GM21619 (cell line): ENCODE data around the gene PNPLA6.

Source experiments
- ATAC-seq: cut with Tn5 transposase; IDR thresholded peaks from one replicate; pipeline ENCODE4 v1.9.1; 2021; ENCODE audit not compliant: unreplicated experiment

The PNPLA6 gene

DNA sequence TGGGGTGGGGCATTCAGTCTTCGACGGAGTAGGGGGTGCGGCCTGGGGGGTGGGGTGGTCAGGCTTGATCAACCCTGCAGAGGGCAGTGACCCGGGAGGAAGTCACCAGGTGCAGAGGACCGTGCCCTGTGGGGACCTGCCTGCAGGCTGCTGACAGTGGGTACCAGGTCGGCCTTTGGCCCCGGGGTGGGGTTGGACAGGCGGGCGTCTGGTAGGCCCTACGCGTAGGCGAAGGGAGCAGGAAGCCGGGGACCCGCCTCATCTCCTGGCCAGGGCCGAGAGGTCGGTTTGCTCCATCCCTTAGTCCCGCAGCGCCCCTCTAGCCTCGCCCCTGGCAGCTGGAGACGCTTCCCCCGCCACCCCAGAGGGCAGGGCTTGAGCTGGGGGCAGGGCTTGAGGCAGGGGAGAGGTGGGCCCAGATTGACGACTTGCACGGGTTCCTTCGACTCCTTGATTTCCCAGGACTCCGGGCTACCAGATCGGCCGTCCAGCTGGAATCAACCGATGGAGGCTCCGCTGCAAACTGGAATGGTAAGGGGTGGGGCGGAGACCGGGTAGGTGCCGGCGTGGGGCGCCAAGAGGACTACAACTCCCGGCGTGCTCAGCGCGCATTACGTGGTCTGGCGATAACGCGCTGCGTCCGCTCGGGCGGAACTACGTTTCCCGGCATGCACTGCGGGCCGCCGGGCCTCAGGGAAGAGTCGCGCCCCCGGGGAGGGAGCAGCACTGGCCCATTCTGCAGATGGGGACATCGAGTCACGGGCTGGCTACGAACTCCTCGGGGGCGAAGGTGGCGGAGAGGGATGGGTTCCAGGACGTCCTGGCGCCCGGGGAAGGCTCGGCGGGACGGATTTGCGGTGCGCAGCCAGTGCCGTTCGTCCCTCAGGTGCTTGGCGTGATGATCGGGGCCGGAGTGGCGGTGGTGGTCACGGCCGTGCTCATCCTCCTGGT, at the start of gene PNPLA6:
TSS of gene PNPLA6 (plus strand) at position 671 of the 951 bp plus-strand sequence. CDS start at position 743, 72 bp downstream.
- peak; percentile 65 for ATAC-seq

DNA sequence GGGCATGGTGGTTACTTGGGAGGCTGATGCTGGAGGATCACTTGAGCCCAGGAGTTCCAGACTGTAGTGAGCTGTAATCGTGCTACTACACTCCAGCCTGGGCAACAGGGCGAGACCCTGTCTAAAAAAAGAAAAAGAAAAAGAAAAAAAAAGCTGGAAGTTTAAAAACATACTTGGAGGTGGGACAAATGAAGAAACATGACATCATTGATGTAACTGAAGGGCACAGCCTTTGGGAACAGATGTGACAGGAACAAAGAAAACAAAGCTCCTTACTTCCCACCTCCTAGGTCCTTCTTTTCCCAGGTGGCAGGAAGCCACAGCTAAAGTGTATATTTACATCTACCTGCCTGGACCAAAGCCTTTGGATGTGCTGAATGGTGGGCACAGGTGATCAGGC, 48.6 kb upstream of the PNPLA6 start:
- no peak for ATAC-seq

DNA sequence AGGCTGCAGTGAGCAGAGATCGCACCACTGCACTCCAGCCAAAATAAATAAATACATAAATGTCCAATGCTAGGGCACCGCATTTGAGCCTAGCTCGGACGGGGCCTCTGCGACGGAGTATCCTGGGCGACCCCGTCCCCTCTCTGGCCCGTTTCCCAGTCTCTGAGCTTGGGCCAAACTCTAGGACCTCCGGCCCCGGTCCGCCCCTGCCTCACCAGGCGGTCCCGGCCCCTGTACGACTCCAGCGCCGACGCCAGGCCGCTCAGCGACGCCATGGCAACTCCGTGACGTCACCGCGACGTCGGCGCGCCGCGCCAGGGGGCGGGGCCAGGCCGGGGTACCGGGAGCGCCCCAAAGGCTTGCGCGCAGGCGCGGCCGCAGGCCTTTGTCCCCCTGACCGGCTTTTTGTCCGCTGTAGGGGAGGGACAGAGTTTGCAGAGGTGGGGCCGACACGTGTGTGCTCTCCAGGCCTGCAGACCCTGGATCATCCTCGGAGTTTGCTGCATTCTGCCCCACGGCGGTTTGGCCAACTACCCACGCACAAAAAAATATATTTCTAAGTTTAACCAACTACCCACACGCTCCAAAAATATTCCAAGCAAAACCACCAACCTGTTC, 46.7 kb upstream of the PNPLA6 start, which contains the start of gene PEX11G:
TSS of gene PEX11G (minus strand) at position 300 of the 618 bp plus-strand sequence. CDS start at position 275, 25 bp downstream.
- ATAC-seq = peak; percentile 61

DNA sequence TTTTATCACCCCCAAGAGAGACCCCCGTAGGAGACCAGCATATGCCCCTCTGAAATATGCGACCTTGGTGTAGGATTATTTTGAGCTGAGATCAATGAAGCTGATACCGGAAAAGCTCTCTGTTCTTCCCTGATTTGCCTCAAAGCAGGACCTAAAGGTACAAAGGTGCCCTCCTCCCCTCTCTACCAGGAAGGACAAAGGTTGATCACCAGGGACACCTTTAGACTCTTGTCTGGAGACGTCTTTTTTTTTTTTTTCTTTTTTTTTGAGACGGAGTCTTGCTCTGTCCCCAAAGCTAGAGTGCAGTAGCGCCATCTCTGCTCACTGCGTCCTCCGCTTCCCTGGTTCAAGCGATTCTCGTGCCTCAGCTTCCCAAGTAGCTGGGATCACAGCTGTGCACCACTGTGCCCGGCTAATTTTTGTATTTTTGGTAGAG, 45.9 kb upstream of the PNPLA6 start:
- ATAC-seq = no peak

- no peak for ATAC-seq
Observed at GRCh38 chr19:7492142-7492541, 43.4 kb upstream of the PNPLA6 start.

GRCh38 chr19:7492558-7492957, 43.0 kb upstream of the PNPLA6 start:
- ATAC-seq = no peak

DNA sequence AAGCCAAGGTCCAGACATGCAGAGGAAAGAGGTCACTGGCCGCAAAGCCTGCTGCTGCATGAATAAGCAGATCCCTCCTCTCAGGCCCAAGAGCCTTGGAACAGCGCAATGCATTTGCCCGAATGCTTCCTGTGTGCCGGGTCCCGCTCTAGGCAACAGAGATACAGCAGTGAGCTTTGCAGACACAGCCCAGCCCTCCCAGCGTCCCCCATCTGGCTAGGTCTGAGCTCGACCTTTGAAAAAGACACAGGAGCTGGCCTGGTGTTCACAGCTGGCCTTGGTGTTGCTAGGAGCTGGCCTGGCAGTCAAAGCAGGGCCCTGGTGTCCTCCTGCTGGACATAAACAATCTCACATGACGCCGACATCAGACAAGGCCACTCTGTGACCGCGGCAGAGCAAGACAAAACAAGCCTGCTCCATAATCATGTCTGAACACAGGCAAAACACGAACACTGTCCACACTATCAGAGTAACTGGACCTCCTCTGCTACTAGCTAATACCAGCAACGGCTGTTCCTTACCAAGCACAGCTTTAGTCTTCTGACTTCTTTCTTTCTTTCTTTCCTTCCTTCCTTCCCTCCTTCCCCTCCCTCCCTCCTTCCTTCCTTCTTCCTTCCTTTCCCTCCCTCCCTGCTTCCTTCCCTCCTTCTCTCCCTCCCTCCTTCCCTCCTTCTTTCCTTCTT, 41.0 kb upstream of the PNPLA6 start:
- no peak for ATAC-seq

DNA sequence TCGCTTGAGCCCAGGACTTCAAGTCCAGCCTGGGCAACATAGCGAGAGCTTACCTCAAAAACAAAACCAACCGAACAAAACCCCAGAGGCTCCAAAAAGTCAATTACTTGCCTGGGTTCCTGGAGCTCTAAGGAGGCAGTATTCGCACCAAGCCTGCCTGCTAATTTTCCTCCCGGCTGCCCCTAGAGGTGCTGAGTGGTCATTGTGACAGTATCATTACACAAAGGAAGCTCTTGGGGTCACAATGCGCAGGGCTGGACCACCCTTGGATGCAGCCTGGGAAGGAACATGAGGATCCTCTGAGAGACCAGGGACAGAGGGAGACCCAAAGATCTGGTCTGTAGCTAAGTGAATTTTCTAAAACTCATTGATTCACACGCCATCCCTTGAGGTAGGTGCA, 38.2 kb upstream of the PNPLA6 start:
- ATAC-seq = no peak

GRCh38 chr19:7500811-7501450, 34.6 kb upstream of the PNPLA6 start:
- no peak for ATAC-seq

DNA sequence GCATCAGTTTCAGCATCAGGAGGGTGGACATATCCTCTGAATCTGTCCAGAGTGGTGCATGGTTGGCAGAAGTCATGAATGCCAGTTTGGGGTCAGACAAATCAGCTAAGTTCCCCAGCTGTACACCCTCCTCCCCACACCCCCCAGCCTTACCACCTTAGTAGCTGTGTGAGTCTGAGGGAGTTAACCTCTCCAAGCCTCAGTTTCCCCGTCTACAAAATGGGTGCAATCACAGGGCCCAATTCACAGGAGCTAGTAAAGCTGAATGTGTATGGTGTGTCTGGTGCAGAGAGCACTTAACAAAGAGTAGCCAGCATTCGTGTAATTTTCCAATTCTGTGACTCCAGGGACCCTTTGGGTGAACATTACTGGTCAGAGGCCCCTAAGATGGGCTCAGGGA, 33.0 kb upstream of the PNPLA6 start:
- ATAC-seq = no peak

DNA sequence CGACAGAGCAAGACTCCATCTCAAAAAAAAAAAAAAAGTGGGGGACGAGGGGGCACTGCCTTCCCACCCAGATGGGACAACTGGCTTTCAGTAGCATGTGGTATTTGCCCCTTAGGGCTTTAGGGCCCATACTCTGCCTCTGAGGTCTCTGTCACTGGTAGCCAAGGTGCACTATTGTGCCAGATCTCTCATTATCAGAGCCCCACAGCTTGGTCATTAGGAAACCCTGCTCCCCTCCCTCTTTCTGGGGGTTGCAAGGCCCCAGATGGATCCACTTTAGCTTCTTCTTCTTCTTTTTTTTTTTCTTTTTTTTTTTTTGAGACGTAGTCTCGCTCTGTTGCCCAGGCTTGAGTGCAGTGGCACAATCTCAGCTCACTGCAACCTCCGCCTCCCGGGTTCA, 30.8 kb upstream of the PNPLA6 start:
- ATAC-seq = no peak

- no peak for ATAC-seq
Observed at GRCh38 chr19:7505288-7505681, 30.2 kb upstream of the PNPLA6 start.

DNA sequence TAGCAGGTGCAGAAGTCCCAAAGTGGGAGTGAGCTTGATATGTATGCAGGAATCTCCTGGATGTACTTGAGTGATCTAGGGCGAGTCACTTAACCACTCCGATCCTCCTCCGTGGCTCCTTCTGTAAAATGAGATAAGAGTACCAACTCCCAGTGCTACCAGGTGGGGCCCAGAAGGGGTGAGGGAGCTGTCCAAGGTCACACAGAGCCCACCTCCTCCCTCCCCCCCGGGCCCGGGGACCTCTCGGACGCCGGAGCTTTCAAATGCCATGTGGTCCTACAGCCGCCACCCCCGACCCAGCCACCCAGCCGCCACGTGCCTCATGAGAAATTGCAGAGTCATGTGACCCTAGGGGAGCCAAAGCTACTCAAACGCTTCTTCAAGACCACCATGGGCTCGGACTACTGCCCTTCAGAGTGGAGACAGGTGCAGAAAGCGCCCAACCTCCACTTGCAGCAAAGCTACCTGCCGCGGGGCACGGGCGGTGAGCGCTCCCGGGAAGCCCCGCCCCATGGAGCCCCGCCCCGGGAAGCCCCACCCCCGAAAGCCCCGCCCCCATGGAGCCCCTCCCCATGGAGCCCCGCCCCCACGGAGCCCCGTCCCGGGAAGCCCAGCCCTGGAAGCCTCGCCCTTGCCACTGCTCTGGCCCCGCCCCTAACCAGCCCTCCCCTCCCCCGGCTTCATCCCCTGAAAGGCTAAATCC, 29.7 kb upstream of the PNPLA6 start:
- no peak for ATAC-seq

DNA sequence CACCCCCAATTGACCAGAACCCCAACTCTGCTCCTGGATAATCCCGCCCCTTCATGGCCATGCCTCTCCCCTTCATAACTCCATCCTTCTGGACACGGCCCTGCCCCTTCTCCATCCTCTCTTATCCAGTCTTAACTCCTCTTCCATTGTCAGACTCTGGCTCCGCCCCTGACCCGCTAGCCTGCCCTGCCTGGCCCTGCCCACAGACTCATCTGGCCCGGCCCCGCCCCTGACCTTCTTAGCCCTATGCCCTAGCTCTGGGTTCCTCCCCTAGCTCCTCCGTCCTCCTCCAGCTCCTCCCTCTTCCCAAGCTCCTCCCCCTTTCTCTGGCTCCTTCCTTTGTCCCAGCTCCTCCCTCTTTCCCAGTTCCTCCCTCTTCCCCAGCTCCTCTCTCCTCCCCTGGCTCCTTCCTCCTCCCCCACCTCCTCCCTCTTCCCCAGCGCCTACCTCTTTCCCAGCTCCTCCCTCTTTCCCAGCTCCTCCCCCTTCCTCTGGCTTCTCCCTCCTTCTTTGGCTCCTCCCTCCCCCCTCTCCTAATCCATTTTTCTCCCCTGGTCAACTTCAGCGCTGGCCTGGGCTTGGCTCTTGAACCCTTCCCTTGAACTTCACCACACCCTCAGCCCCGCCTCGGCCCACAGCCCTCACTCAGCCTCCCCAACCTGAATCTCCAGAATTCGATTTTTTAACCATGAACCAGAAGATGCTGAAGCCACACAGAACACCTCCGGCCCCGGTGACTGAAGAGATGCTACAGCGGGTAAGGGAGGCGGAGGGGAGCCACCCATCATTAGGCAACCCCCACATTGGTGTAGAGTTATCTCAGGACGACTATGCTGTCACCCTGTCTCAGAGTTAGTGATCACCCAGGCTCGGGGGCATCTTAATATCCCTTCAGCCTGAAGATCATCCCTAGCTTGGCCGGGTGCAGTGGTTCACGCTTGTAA, 28.9 kb upstream of the PNPLA6 start:
- ATAC-seq = no peak

- no peak for ATAC-seq
Observed at GRCh38 chr19:7507884-7508283, 27.6 kb upstream of the PNPLA6 start.

DNA sequence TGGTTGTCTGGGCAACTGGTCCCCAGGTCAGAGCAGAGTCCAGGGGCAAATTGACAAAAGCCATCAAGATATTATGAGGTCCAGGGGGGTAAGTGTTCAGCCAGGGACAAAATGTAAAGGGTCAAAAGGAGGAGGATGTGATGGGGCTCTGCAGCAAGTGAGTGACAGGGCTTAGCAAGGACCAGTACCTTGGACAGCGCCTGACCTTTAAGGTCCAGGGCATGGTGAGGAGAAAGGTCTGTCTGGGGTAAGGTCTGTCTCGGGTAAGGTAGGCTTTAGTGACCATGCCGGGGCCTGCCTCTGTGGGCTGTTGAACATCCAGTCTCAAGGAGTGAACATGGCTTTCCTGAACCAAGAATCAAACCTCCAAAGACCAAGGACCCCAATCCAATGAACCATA, 25.9 kb upstream of the PNPLA6 start:
- ATAC-seq = no peak

DNA sequence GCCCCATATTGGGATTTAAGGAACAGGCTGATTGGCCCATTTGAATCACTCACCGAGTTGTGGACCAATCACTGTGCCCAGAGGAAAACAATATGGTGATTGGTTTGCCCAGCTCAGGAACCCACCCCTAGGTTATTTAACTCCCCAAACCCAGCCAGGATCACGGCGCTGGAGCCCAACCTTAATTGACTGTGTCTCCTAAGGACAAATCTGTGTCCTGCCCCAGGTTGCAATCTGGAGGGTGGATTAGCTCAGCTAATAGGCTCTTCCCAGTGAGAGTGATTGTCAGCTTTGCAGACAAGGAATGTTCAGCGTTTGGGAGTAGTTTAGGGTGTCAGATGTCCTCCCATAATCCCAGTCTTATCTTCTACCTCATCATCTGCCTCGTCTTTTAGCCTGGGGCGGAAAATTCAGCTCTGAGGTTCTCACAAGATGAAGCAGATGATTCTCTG, 23.1 kb upstream of the PNPLA6 start:
- ATAC-seq = no peak

GRCh38 chr19:7513809-7514642, 21.5 kb upstream of the PNPLA6 start:
- no peak for ATAC-seq
